ENCODE measurements around the gene DNM1.

DNA sequence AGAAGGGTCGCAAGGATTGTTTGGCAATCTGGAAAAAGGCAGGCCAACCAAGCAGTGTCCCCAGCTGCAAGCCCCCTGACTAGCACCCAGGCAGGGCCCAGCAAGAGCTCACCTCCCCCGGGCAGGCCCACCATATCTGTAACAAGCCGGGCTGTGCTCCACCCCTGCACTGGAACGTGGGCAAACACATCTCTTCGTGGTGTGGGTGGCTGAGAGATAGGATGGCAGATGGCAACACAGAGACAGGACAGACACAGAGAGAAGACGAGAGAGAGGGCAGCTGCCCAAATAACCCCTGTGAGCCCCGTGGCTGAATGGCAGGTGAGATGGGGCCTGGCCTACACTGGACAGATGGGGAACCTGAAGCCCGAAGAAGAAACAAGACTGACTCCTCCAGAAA is 33.7 kb upstream of the DNM1 start:
- TF ChIP-seq, protein P1, sequence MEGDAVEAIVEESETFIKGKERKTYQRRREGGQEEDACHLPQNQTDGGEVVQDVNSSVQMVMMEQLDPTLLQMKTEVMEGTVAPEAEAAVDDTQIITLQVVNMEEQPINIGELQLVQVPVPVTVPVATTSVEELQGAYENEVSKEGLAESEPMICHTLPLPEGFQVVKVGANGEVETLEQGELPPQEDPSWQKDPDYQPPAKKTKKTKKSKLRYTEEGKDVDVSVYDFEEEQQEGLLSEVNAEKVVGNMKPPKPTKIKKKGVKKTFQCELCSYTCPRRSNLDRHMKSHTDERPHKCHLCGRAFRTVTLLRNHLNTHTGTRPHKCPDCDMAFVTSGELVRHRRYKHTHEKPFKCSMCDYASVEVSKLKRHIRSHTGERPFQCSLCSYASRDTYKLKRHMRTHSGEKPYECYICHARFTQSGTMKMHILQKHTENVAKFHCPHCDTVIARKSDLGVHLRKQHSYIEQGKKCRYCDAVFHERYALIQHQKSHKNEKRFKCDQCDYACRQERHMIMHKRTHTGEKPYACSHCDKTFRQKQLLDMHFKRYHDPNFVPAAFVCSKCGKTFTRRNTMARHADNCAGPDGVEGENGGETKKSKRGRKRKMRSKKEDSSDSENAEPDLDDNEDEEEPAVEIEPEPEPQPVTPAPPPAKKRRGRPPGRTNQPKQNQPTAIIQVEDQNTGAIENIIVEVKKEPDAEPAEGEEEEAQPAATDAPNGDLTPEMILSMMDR (IDR thresholded peaks at IDR 0.05), result no peak
- no peak for TF ChIP-seq POLR2A (IDR thresholded peaks at IDR 0.05)
- no peak for TF ChIP-seq POLR2AphosphoS5 (IDR thresholded peaks at IDR 0.05; ENCODE audit: insufficient read depth in 1 of 2, low read depth in 1 of 2)
